Gastrocnemius medialis (tissue), 4 donors: ENCODE results near the gene FAM13A.

Experiments
- CTCF ChIP-seq, 5 experiments: fragments of 450-650 bp in 3 of 5; fragments of 200-600 bp in 2 of 5; sonication (generic) in 2 of 5; IDR thresholded peaks in 4 of 5; conservative IDR thresholded peaks in 1 of 5; 1 replicate in 4 of 5; 2 replicates in 1 of 5; pipeline ENCODE4 v1.5.1; 2016 to 2019; ENCODE audit warnings: antibody characterized with exemption in 5 of 5, mild to moderate bottlenecking in 3 of 5, moderate library complexity in 3 of 5
- POLR2A ChIP-seq, 2 donors: fragments of 450-650 bp; IDR thresholded peaks; one replicate each; pipeline ENCODE4 v1.6.1; 2017; ENCODE audit warnings: antibody characterized with exemption in 2 of 2, mild to moderate bottlenecking in 2 of 2, moderate library complexity in 2 of 2

DNA sequence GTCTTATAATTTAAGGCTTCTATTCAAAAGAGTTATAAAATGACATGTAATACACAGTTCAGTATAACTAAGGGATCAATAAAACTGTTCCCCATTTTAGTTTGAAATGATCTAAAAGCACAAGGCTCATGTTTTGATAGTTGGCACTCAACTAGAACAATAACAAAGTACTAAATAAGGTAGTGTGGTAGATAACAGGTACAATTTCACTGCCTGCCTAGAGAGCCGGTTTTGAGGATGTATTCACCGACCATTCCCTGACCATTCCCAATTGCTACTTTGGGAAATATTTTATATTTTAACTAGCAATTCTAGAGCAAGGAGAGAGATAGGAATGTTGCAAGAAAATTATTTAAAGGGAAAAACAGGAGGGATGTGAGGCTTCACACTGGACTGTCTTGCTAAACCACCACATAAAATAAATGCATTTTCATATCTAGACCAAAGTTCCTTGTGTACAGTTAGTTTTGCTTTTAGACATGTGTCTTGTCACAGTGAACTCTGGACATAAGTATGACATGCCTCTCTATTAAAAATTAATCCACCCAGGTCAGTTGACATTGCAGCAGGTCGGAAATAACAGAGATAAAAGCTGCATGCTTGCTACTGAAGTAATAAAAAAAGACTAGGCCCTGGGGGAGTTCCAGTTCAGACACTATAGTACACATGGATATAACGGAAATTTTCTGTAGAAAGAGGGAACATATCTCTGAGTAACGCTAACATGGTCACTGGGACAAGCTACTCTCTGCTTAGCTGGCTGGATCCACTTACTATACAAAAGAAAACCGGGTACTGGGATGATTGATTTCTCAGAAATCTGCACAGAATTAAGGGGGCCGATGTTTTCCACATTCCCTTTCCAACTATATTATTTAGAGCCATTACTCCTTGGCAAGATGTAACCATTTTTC lies 303.1 kb downstream of the FAM13A start:
- no peak for TF ChIP-seq CTCF (IDR thresholded peaks at IDR 0.05 in 4 of 5, conservative IDR thresholded peaks at IDR 0.05 in 1 of 5)
- TF ChIP-seq POLR2A (IDR thresholded peaks at IDR 0.05), result no peak
